ENCODE data around the gene MNAT1. TPM values are rescaled to one million over a fixed set of nuclear protein-coding genes. Genes with fewer than 3 reads are reported as not detected.
A peak's percentile ranks its signal among the peaks of the same experiment; 100 is the strongest.

Gene MNAT1
- total RNA-seq, 1 experiment from 2014 or later: 95.7 TPM

- peak; percentile 38; the same call in 1 of the 2 replicates for ATAC-seq
- BruUV-seq (replicated peaks): no TSS peak
Measured at GRCh38 chr14:60817113-60817512, 82.6 kb downstream of the MNAT1 start.

GRCh38 chr14:60819575-60819974 is 85.0 kb downstream of the MNAT1 start:
- Histone ChIP-seq H2AFZ (ENCODE audit: low read length) (no peak overlapping the region), H3K4me2 (ENCODE audit: low read length) (no peak overlapping the region), H3K9ac (ENCODE audit: low read length) (no peak overlapping the region), H3K9me2 (replicated peaks; ENCODE audit: low read length) (no peaks in the 10 kb centered on the region), H3K27ac (ENCODE audit: low read length) (no peak overlapping the region), H3K4me3 (ENCODE audit: low read length) (no peak overlapping the region), H3K4me1 (ENCODE audit: insufficient read depth, low read length) (peaks cover 11% of the 10 kb centered on the region), H3F3A (ENCODE audit: low read length, unreplicated experiment) (no peaks in the 10 kb centered on the region), H3K27me3 (ENCODE audit: low read length) (no peaks in the 10 kb centered on the region), H3K36me3 (ENCODE audit: low read depth, low read length) (no peaks in the 10 kb centered on the region; the same call in 1 of the 2 replicates), H3K9me3 (ENCODE audit: low read length) (no peaks in the 10 kb centered on the region), H3K79me2 (ENCODE audit: low read length) (no peaks in the 10 kb centered on the region), H4K20me1 (ENCODE audit: low read length) (no peaks in the 10 kb centered on the region)
- no TSS peak for BruUV-seq (replicated peaks)
- DNase-seq (no peak), ATAC-seq (no peak)
- ChIA-PET POLR2A (ENCODE audit: unreplicated experiment) (no interaction called here), CTCF (no interaction called here)
- intact Hi-C loops (cut with micrococcal nuclease): no loop called here
- TF ChIP-seq EZH2 (IDR thresholded peaks at IDR 0.05; ENCODE audit: low read length, unreplicated experiment) (no peak), EZH2phosphoT487 (IDR thresholded peaks at IDR 0.05; ENCODE audit: borderline replicate concordance, low read length) (no peak), CTCF (conservative IDR thresholded peaks at IDR 0.05; ENCODE audit: low read depth, low read length) (no peak)

More at GRCh38 chr14:60817113-60817512, 82.6 kb downstream of the MNAT1 start:
- intact Hi-C loops (cut with micrococcal nuclease): no loop called here
- Histone ChIP-seq H4K20me1 (ENCODE audit: low read length) (no peaks in the 10 kb centered on the region), H3K27ac (ENCODE audit: low read length) (no peak overlapping the region), H3K4me1 (ENCODE audit: insufficient read depth, low read length) (peaks cover 11% of the 10 kb centered on the region), H3K4me3 (ENCODE audit: low read length) (no peak overlapping the region), H3K9ac (ENCODE audit: low read length) (no peak overlapping the region), H3F3A (ENCODE audit: low read length, unreplicated experiment) (no peaks in the 10 kb centered on the region), H3K9me3 (ENCODE audit: low read length) (no peaks in the 10 kb centered on the region), H3K79me2 (ENCODE audit: low read length) (no peaks in the 10 kb centered on the region), H3K9me2 (replicated peaks; ENCODE audit: low read length) (no peaks in the 10 kb centered on the region), H2AFZ (ENCODE audit: low read length) (no peak overlapping the region), H3K36me3 (ENCODE audit: low read depth, low read length) (peaks cover 11% of the 10 kb centered on the region), H3K4me2 (ENCODE audit: low read length) (no peak overlapping the region), H3K27me3 (ENCODE audit: low read length) (no peaks in the 10 kb centered on the region)
- POLR2A ChIA-PET (ENCODE audit: unreplicated experiment): interaction anchor here (0.7 kb wide), 1 partner anchor 323 kb away, joined by 5 read pairs; no protein-coding TSS in a partner anchor
- no peak for TF ChIP-seq EZH2 (IDR thresholded peaks at IDR 0.05; ENCODE audit: low read length, unreplicated experiment)
- TF ChIP-seq EZH2phosphoT487 (IDR thresholded peaks at IDR 0.05; ENCODE audit: borderline replicate concordance, low read length): no peak
- no peak for TF ChIP-seq CTCF (conservative IDR thresholded peaks at IDR 0.05; ENCODE audit: low read depth, low read length)
- no peak for DNase-seq
- CTCF ChIA-PET: interaction anchor here (0.7 kb wide), 1 partner anchor 81 kb away, joined by 3 read pairs; no protein-coding TSS in a partner anchor

DNA sequence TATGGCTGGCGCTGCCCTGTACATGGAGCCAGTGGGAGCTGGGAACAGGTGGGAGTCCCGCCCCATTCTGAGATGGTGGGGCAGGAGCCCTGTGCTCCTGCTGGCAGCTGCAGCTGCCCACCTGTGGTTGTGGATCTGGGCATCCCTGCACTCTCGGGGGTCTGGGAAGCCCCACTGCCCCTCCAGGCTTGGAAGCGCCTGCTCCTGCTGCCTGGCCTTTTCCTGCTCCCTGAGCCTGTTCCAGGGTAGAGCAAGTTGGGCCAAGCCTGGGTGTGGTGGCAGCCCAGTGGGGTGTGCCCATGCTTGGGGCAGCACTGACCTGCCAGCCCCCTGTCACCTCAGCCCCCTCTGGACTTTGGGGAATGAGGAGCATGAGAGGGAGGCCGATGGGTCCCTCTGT is 104.0 kb downstream of the MNAT1 start:
- no TSS peak for BruUV-seq (replicated peaks)
- POLR2A ChIA-PET (ENCODE audit: unreplicated experiment): no interaction called here
- CTCF ChIA-PET: no interaction called here

More for the DNA sequence above, 104.0 kb downstream of the MNAT1 start:
- no peaks in the 10 kb centered on the region for H3K4me1 ChIP-seq (ENCODE audit: insufficient read depth, low read length)
- H3K4me2 ChIP-seq (ENCODE audit: low read length): no peak overlapping the region
- H3K79me2 ChIP-seq (ENCODE audit: low read length): no peaks in the 10 kb centered on the region
- no peaks in the 10 kb centered on the region for H3K27me3 ChIP-seq (ENCODE audit: low read length)
- no peak overlapping the region for H3K9ac ChIP-seq (ENCODE audit: low read length)
- intact Hi-C loops (cut with micrococcal nuclease): no loop called here
- DNase-seq: no peak
- H3K9me3 ChIP-seq (ENCODE audit: low read length): no peaks in the 10 kb centered on the region
- H3K27ac ChIP-seq (ENCODE audit: low read length): no peak overlapping the region
- no peaks in the 10 kb centered on the region for H3F3A ChIP-seq (ENCODE audit: low read length, unreplicated experiment)
- no peak for ATAC-seq
- no peaks in the 10 kb centered on the region; the same call in 1 of the 2 replicates for H3K36me3 ChIP-seq (ENCODE audit: low read depth, low read length)
- H3K9me2 ChIP-seq (replicated peaks; ENCODE audit: low read length): no peaks in the 10 kb centered on the region
- no peak overlapping the region for H3K4me3 ChIP-seq (ENCODE audit: low read length)
- H4K20me1 ChIP-seq (ENCODE audit: low read length): no peaks in the 10 kb centered on the region
- H2AFZ ChIP-seq (ENCODE audit: low read length): no peak overlapping the region
- TF ChIP-seq EZH2 (IDR thresholded peaks at IDR 0.05; ENCODE audit: low read length, unreplicated experiment) (no peak), EZH2phosphoT487 (IDR thresholded peaks at IDR 0.05; ENCODE audit: borderline replicate concordance, low read length) (no peak), CTCF (conservative IDR thresholded peaks at IDR 0.05; ENCODE audit: low read depth, low read length) (no peak)

Data from PC-3 (cell line).